Naive B cell (primary cell): ENCODE data around the gene PRSS16. TPM values are rescaled to one million over a fixed set of nuclear protein-coding genes. Genes with fewer than 3 reads are reported as not detected.
A peak's percentile ranks its signal among the peaks of the same experiment; 100 is the strongest.
"Not testable (repeated sequence)": the region's sequence is repeated elsewhere in the genome, so short reads cannot be mapped to it uniquely, and the experiment has no call there.

Experiments
- ATAC-seq, 2 donors: fragments of 150-1000 bp; cut with Tn5 transposase; 2 replicates each; pipeline ENCODE4 v1.10.0; 2021; ENCODE audit warnings: low read depth in 2 of 2, mild to moderate bottlenecking in 2 of 2, moderate library complexity in 2 of 2
- DNase-seq: peaks from one replicate; pipeline ENCODE4 v3.0.0; 2022
- H3K27ac Mint-ChIP-seq, 6 donors: one replicate each; pipeline ENCODE4 v1.8.0; 2020 to 2022; ENCODE audit warnings: mild to moderate bottlenecking in 6 of 6, mixed read lengths in 6 of 6, moderate library complexity in 5 of 6, inconsistent platforms in 2 of 6
- H3K27me3 Mint-ChIP-seq, 3 donors: one replicate each; pipeline ENCODE4 v1.8.0; 2021 to 2022; ENCODE audit warnings: mixed read lengths in 3 of 3, mild to moderate bottlenecking in 1 of 3
- H3K36me3 Mint-ChIP-seq, 2 donors: one replicate each; pipeline ENCODE4 v1.8.0; 2020 to 2022; ENCODE audit warnings: mixed read lengths in 2 of 2, inconsistent platforms in 1 of 2, mild to moderate bottlenecking in 1 of 2
- H3K4me1 Mint-ChIP-seq, 3 donors: one replicate each; pipeline ENCODE4 v1.8.0; 2020 to 2022; ENCODE audit warnings: mixed read lengths in 3 of 3, inconsistent platforms in 1 of 3, mild to moderate bottlenecking in 1 of 3, moderate library complexity in 1 of 3
- H3K4me3 Mint-ChIP-seq, 8 donors: one replicate each; pipeline ENCODE4 v1.8.0; 2020 to 2022; ENCODE audit warnings: mild to moderate bottlenecking in 8 of 8, mixed read lengths in 8 of 8, moderate library complexity in 8 of 8, inconsistent platforms in 2 of 8
- H3K9me3 Mint-ChIP-seq, 7 donors: one replicate each; pipeline ENCODE4 v1.8.0; 2020 to 2022; ENCODE audit warnings: mixed read lengths in 7 of 7, mild to moderate bottlenecking in 5 of 7, inconsistent platforms in 2 of 7, moderate library complexity in 1 of 7
- polyA plus RNA-seq, 6 donors: library from polyadenylated mRNA; unstranded; fragments of 300-500 nt; fragmentation: Illumina TruSeq; gene quantifications; one replicate each; pipeline ENCODE4 v1.2.3, GENCODE V29; 2021; ENCODE audit warnings: low read depth in 6 of 6

The PRSS16 gene
- polyA plus RNA-seq, 6 donors from 2014 or later = 0.31 to 1.3 (median 0.76) TPM; not detected in 3

DNA sequence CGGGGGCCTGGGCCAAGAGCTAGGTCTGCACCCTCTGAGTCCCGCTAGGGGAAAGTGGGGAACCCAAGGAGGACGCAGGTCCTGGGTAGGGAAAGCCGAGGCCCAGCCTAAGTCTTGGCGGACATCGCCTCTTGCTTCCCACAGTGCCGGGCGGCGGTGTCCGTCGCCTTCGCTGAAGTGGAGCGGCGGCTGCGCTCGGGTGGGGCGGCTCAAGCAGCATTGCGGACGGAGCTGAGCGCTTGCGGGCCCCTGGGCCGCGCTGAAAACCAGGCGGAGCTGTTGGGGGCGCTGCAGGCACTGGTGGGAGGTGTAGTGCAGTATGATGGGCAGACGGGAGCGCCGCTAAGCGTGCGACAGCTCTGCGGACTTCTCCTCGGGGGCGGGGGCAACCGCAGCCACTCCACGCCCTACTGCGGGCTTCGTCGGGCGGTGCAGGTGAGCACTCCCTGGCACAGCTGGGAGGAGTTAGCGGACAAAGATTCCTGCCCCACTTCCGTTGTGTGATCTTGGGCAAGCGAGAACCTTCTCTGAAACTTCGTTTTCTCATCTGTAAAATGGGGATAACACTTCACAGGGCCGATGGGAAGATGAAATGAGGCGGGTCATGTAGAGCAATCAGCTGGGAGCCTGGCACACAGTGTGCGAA is 4.2 kb downstream of the PRSS16 start:
- DNase-seq = peak; percentile 10
- H3K36me3 Mint-ChIP-seq = peaks cover 0 to 22% of the 10 kb centered on the region in 2 donors
- peak overlapping the region in 1 of 6 donors; percentile 59 for H3K27ac Mint-ChIP-seq
- peaks cover 0 to 9% (median 2%) of the 10 kb centered on the region in 7 donors for H3K9me3 Mint-ChIP-seq
- peak; percentile 71 to 84 for ATAC-seq
- peaks cover 6 to 11% (median 7%) of the 10 kb centered on the region in 3 donors for H3K4me1 Mint-ChIP-seq
- H3K27me3 Mint-ChIP-seq = peaks cover 0 to 64% (median 44%) of the 10 kb centered on the region in 3 donors
- peak overlapping the region in 7 of 8 donors; percentile 68 to 92 (median 87) for H3K4me3 Mint-ChIP-seq

DNA sequence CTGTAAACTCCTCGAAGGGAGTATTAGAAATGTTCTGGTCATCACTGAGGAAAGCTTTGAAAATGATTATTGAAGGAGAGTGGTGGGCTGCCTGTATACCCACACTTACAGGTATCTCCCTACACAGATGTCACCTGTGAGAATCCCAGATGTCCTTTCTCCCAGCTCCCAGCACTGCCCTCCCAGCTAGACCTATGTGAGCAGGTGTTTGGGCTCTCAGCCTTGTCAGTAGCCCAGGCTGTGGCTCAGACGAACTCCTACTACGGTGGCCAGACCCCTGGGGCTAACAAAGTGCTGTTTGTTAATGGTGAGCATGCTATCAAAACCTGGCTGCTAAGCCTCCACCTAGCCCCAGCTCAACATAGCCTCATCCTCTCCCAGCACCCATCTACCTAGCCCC is 7.1 kb downstream of the PRSS16 start:
- peaks cover 0 to 15% of the 10 kb centered on the region in 2 donors for H3K36me3 Mint-ChIP-seq
- DNase-seq (no peak), ATAC-seq (no peak)
- peaks cover 6 to 11% (median 7%) of the 10 kb centered on the region in 3 donors for H3K4me1 Mint-ChIP-seq
- peak overlapping the region in 1 of 8 donors; percentile 42 for H3K4me3 Mint-ChIP-seq
- H3K27ac Mint-ChIP-seq = peak overlapping the region in 1 of 6 donors; percentile 53
- peaks cover 16 to 81% (median 53%) of the 10 kb centered on the region in 3 donors for H3K27me3 Mint-ChIP-seq
- H3K9me3 Mint-ChIP-seq = peaks cover 0 to 8% (median 2%) of the 10 kb centered on the region in 7 donors

DNA sequence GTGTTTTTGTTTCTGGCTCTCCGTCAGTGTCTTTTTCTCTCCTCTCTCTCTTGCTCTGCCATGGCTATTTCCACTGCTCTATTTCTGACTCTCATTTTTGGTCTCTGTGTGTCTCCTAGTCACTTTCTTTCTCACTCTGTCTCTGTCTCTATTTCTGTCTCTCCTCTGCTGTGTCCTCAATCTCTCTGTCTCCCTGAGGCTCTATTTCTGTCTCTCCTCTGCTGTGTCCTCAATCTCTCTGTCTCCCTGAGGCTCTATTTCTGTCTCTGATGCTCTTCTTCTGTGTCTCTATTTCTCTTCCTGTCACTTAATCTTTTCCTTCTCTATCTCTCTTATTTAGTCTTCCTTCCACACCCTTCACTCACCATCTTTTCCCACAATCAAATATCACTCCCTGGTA is 8.4 kb downstream of the PRSS16 start:
- Mint-ChIP-seq H3K4me1 (peaks cover 4 to 13% (median 5%) of the 10 kb centered on the region in 3 donors), H3K4me3 (no peak overlapping the region), H3K27ac (no peak overlapping the region), H3K36me3 (peaks cover 0 to 8% of the 10 kb centered on the region in 2 donors), H3K9me3 (peaks cover 0 to 10% (median 3%) of the 10 kb centered on the region in 7 donors), H3K27me3 (peaks cover 27 to 75% (median 53%) of the 10 kb centered on the region in 3 donors)
- DNase-seq = no peak
- ATAC-seq = no peak

DNA sequence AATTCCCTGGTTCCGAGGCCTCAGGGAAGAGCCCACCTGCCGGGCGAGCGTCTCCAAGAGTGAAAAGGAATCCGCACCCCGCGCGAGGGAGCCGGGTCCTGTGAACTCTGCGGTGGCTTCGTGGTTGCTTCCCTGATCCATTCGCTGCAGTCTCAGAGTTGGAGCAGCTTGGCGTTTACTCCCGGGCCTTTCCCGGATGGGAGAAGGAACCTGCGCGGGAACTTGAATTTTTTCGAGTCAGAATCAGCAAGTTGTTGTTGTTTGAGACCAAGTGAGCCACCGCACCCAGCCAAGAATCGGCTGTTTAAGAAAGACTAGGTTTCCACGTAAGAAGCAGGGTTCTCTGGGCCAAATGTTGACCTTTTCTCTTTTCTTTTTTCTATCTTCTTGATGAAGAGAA is 12.9 kb downstream of the PRSS16 start:
- ATAC-seq (no peak), DNase-seq (no peak)
- Mint-ChIP-seq H3K27me3 (peaks cover 48 to 75% (median 52%) of the 10 kb centered on the region in 3 donors), H3K27ac (peak overlapping the region in 1 of 6 donors; percentile 7), H3K4me1 (peaks cover 0 to 7% (median 0%) of the 10 kb centered on the region in 3 donors), H3K4me3 (no peak overlapping the region), H3K36me3 (peaks cover 0 to 7% of the 10 kb centered on the region in 2 donors), H3K9me3 (peaks cover 0 to 19% (median 4%) of the 10 kb centered on the region in 7 donors)

DNA sequence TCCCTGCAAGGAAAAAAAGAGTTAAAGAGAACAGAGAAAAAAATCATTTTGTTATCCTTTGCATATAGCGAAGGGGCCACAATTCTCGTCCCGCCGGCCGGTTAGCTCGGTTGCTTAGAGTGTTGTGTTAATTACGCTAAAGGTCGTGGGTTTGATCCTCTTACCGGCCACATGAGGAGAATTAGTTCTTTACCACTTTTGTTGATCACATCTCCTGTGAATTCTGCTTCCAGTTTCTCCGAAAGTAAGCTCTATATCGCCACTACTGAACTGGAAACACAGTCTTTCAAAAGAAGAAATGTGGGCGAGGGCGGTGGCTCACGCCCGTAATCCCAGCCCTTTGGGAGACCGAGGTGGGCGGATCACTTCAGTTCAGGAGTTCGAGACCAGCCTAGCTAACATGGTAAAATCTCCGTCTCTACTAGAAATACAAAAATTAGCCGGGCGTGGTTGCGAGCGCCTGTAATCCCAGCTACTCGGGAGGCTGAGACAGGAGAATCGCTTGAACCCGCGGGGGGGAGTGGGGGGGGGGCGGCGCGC is 13.4 kb downstream of the PRSS16 start:
- peaks cover 0 to 19% (median 4%) of the 10 kb centered on the region in 7 donors for H3K9me3 Mint-ChIP-seq
- H3K36me3 Mint-ChIP-seq = peaks cover 0 to 2% of the 10 kb centered on the region in 2 donors
- no peak overlapping the region for H3K4me3 Mint-ChIP-seq
- peaks cover 0 to 7% (median 0%) of the 10 kb centered on the region in 3 donors for H3K4me1 Mint-ChIP-seq
- peak overlapping the region in 1 of 6 donors; percentile 7 for H3K27ac Mint-ChIP-seq
- ATAC-seq (no peak), DNase-seq (no peak)
- H3K27me3 Mint-ChIP-seq = peaks cover 42 to 70% (median 52%) of the 10 kb centered on the region in 3 donors

DNA sequence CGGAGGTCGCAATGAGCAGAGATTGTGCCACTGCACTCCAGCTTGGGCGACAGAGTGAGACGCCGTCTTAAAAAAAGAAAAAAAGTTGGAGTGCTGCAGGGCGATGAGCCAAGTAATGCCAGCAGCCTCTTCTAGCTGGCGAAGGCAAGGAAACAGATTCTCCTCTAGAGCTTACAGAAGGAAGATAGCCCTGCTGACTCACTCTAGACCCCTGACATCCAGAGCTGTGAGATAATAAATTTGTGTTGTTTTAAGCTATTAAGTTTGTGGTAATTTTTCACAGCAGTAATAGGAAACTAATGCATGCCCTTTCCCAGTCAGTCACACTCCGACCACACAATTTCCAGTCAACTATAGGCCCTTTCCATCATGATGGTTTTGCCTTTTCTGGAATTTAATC is 16.4 kb downstream of the PRSS16 start:
- peaks cover 0 to 9% (median 6%) of the 10 kb centered on the region in 3 donors for H3K4me1 Mint-ChIP-seq
- ATAC-seq (no peak), DNase-seq (no peak)
- H3K36me3 Mint-ChIP-seq = peaks cover 0 to 6% of the 10 kb centered on the region in 2 donors
- peaks cover 52 to 61% (median 59%) of the 10 kb centered on the region in 3 donors for H3K27me3 Mint-ChIP-seq
- peaks cover 0 to 23% (median 6%) of the 10 kb centered on the region in 7 donors for H3K9me3 Mint-ChIP-seq
- H3K27ac Mint-ChIP-seq = no peak overlapping the region
- no peak overlapping the region for H3K4me3 Mint-ChIP-seq

DNA sequence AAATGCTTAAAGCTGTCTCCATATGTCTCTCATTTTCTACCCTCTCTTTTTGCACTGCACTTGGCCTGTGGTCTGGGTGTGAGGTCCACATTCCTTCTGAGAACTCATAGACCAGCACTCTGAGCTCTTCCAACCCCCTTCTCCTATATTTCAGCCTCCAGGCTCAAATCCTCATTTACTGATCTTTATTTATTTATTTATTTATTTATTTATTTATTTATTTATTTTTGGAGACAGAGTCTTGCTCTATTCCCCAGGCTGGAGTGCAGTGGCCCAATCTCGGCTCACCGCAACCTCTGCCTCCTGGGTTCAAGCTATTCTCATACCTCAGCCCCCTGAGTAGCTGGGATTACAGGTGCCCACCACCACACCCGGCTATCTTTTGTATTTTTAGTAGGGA is 19.5 kb downstream of the PRSS16 start:
- H3K36me3 Mint-ChIP-seq, ATAC-seq, H3K27ac Mint-ChIP-seq, DNase-seq, H3K4me3 Mint-ChIP-seq, H3K4me1 Mint-ChIP-seq: not testable (repeated sequence)
- Mint-ChIP-seq H3K9me3 (peaks cover 0 to 11% (median 2%) of the 10 kb centered on the region in 7 donors), H3K27me3 (peaks cover 49 to 54% (median 51%) of the 10 kb centered on the region in 3 donors)

DNA sequence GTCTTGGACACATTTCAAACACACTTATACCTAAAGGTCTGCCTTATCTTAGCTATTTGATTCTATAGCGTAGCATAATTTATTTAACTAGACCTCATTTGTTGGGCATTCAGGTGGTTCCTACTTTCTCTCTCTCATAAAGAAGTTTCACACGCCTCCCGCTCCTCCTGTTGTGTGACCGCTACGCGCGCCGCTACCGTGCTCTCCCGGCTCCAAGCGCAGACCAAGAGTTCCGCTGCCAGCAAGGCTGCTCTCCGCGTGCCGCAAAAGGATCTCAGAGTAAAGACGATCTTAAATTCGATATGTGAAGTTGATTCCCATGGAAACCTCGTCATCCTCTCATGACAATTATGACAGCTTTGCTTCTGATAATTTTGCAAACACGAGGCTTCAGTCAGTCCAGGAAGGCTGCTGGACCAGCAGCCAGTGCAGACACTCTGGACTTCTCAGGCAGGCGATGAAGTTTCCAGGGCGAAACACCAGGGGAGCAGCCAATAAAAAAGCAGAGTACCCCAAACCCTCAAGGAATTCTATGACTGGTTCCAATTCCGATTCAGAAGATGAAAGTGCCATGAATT is 20.4 kb downstream of the PRSS16 start:
- peak overlapping the region in 2 of 8 donors; percentile 3 to 23 for H3K4me3 Mint-ChIP-seq
- H3K27ac Mint-ChIP-seq = peak overlapping the region in 1 of 6 donors; percentile 74
- H3K4me1 Mint-ChIP-seq = peaks cover 0 to 6% (median 2%) of the 10 kb centered on the region in 3 donors
- H3K27me3 Mint-ChIP-seq = peaks cover 50 to 54% (median 53%) of the 10 kb centered on the region in 3 donors
- peaks cover 0 to 9% (median 2%) of the 10 kb centered on the region in 7 donors for H3K9me3 Mint-ChIP-seq
- peaks cover 0 to 6% of the 10 kb centered on the region in 2 donors for H3K36me3 Mint-ChIP-seq
- no peak for ATAC-seq
- no peak for DNase-seq

DNA sequence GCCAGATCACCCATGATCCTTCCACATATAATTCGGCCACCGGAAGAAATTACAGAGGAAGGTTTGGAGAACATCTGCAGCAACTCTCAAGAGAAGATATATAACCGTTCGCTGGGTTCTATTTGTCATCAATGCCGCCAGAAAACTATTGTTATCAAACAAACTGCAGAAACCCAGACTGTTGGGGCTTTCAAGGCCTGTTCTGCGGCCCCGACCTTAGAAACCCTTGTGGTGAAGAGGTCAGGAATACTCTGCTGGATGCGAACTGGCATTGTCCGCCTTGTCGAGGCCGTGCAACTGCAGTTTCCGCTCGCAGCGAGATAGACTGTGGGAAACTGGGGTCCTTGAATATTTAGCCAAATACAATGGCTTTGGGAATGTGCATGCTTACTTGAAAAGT is 21.3 kb downstream of the PRSS16 start:
- no peak overlapping the region for H3K4me3 Mint-ChIP-seq
- no peak overlapping the region for H3K27ac Mint-ChIP-seq
- peaks cover 0 to 6% (median 2%) of the 10 kb centered on the region in 3 donors for H3K4me1 Mint-ChIP-seq
- ATAC-seq (no peak), DNase-seq (no peak)
- H3K27me3 Mint-ChIP-seq = peaks cover 53 to 54% (median 53%) of the 10 kb centered on the region in 3 donors
- peaks cover 0 to 6% of the 10 kb centered on the region in 2 donors for H3K36me3 Mint-ChIP-seq
- H3K9me3 Mint-ChIP-seq = peaks cover 0 to 13% (median 3%) of the 10 kb centered on the region in 7 donors

DNA sequence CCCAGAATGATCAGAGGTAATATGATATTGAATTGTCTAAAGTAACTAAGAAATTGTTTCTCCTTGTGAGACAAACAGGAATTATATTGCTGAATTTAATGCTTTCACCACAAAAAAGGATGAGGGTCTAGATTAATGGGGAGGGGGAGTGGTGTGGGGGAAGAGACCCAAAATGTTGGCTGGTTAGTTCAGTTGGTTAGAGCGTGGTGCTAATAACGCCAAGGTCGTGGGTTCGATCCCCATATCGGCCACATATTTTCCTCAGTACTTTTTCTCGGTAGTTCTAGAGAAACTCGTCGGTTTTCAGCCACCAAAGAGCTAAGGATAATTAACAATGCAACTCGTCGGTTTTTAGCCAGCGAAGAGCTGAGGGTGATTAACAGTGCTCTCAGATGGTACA is 26.3 kb downstream of the PRSS16 start:
- H3K4me3 Mint-ChIP-seq = no peak overlapping the region
- H3K27me3 Mint-ChIP-seq = peaks cover 56 to 72% (median 64%) of the 10 kb centered on the region in 3 donors
- H3K9me3 Mint-ChIP-seq = peaks cover 9 to 30% (median 19%) of the 10 kb centered on the region in 7 donors
- H3K4me1 Mint-ChIP-seq = no peaks in the 10 kb centered on the region
- H3K36me3 Mint-ChIP-seq = peaks cover 6 to 16% of the 10 kb centered on the region in 2 donors
- no peak overlapping the region for H3K27ac Mint-ChIP-seq
- DNase-seq = no peak
- ATAC-seq = no peak

DNA sequence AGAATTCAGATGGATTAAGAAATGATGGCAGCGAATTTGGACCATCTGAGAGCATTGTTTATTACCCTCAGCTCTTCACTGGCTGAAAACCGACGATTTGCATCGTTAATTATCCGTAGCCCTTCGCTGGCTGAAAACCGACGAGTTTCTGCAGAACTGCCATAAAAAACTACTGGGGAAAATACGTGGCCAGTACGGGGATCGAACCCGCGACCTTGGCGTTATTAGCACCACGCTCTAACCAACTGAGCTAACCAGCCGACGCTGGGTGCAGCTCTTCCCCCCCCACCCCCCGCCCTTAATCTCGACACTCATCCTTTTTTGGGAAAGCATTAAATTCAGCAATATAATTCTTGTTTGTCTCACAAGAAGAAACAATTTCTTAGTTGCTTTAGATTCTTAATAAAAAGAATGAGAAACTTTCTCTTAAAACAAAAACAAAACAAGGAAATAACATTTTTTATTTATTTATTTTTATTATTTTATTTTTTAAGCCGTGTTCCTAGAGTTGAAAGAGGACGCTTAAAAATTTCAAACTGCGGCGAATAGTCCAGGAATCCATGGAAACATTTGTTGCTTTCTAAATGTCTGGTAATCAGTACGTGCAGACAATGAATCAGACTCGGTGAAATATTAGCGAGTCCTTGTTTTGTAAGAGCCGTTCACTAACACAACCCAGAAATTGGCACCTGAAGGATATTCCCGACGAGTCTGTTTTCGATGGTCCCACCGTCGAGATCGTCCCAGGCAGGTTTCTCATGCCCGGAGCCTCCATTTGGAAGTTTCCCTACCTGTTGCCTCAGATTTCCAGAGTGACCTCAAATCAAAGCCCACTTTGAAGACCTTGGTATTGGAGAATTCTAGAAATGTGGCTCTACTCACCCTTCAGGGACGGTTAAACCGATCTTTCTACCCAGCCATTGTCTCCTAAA is 27.8 kb downstream of the PRSS16 start:
- no peak for ATAC-seq
- Mint-ChIP-seq H3K27me3 (peaks cover 56 to 71% (median 65%) of the 10 kb centered on the region in 3 donors), H3K36me3 (peaks cover 5 to 21% of the 10 kb centered on the region in 2 donors), H3K9me3 (peaks cover 10 to 39% (median 28%) of the 10 kb centered on the region in 7 donors), H3K27ac (peak overlapping the region in 1 of 6 donors; percentile 37), H3K4me1 (peaks cover 0 to 10% (median 0%) of the 10 kb centered on the region in 3 donors), H3K4me3 (no peak overlapping the region)
- DNase-seq = no peak

DNA sequence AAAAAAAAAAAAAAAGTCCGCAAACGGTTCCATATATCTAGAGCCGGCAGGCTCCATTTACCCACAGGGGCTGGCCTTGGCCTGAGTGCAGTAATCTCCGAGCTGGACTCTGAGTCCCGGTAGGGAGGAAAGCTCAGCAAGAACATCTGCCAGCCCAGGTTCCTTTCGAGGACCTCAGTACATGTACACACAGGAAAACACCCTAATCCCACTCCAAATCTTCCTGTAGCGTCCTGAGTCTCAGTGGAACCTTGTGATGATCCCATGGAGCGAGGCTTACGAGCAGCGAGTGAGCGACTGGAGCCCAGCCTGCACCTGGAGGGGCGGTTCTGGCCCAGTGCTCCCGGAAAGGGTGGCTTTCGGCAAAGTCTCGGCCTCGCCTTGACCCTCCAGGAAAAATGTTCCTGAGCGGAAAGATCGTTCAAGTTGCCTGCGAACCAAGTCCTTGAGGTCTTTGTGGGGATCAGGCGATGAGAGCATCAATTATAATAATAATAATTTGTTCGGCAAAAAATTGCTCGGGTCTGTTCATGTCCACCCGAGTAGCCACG is 32.1 kb downstream of the PRSS16 start:
- ATAC-seq = no peak
- Mint-ChIP-seq H3K9me3 (peaks cover 11 to 68% (median 56%) of the 10 kb centered on the region in 7 donors), H3K4me1 (peaks cover 0 to 13% (median 0%) of the 10 kb centered on the region in 3 donors), H3K4me3 (peak overlapping the region in 4 of 8 donors; percentile 16 to 73 (median 55)), H3K27me3 (peaks cover 60 to 71% (median 71%) of the 10 kb centered on the region in 3 donors), H3K27ac (peak overlapping the region in 3 of 6 donors; percentile 47 to 86 (median 83)), H3K36me3 (peaks cover 18 to 22% of the 10 kb centered on the region in 2 donors)
- no peak for DNase-seq
